ENCODE results near the gene DISP3. TPM values are rescaled to one million over a fixed set of nuclear protein-coding genes. Genes with fewer than 3 reads are reported as not detected.

The DISP3 gene
- total and polyA plus RNA-seq, 2 of the 13 experiments (the other 11 are each of a cell fraction or from before 2014, with no cell fraction given), result 0.08 to 0.13 TPM

- TF ChIP-seq, protein P1, sequence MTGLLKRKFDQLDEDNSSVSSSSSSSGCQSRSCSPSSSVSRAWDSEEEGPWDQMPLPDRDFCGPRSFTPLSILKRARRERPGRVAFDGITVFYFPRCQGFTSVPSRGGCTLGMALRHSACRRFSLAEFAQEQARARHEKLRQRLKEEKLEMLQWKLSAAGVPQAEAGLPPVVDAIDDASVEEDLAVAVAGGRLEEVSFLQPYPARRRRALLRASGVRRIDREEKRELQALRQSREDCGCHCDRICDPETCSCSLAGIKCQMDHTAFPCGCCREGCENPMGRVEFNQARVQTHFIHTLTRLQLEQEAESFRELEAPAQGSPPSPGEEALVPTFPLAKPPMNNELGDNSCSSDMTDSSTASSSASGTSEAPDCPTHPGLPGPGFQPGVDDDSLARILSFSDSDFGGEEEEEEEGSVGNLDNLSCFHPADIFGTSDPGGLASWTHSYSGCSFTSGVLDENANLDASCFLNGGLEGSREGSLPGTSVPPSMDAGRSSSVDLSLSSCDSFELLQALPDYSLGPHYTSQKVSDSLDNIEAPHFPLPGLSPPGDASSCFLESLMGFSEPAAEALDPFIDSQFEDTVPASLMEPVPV (CRISPR knock-in tag; IDR thresholded peaks at IDR 0.05), result no peak
- no peak for TF ChIP-seq YEATS4 (CRISPR knock-in tag; IDR thresholded peaks at IDR 0.05; ENCODE audit: borderline replicate concordance)
- no peak for TF ChIP-seq KIAA2018 (CRISPR knock-in tag; IDR thresholded peaks at IDR 0.05; ENCODE audit: borderline replicate concordance)
- no peak for TF ChIP-seq RFX5 (IDR thresholded peaks at IDR 0.05; ENCODE audit: low read depth, low read length)
Measured at GRCh38 chr1:11536573-11537379, 57.8 kb downstream of the DISP3 start (continued).

Measured in HepG2 (cell line).